HG03521 (cell line): Measurements from ENCODE around the gene SMG1.
"Not testable (repeated sequence)": the region's sequence is repeated elsewhere in the genome, so short reads cannot be mapped to it uniquely, and the experiment has no call there.

ENCODE experiments used
- ATAC-seq: cut with Tn5 transposase; IDR thresholded peaks from one replicate; pipeline ENCODE4 v1.9.1; 2021; ENCODE audit warnings: mild to moderate bottlenecking, moderate library complexity; ENCODE audit not compliant: unreplicated experiment

SMG1 gene

DNA sequence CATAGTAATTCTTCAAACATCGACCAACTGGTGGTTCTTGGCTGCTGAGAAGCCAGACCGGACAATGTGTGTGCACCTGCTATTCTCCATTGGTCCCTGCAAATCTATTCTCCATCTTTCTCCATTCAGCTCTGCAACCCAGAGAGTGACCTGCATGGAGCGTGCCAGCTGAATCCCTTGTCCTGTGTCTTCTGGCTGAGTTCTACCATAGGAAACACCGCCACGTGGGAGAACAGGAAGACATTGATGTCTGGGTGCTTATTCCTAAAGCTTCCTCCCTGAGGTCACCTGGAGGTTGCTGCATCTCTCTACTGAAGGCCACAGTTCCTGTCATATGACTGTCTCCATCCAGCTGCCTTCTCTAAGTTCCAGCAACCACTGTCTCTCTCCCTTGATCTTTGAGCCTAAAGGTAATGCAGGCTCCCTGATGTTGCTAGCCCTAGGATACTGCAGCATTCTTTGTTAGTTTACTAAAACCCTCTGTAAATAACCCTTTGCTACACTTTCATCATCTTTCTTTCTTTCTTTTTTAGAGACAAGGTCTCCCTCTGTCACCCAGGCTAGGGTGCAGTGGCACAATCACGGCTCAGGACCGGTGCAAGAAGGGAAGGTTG, 10.6 kb upstream of the SMG1 start:
- ATAC-seq = no peak

DNA sequence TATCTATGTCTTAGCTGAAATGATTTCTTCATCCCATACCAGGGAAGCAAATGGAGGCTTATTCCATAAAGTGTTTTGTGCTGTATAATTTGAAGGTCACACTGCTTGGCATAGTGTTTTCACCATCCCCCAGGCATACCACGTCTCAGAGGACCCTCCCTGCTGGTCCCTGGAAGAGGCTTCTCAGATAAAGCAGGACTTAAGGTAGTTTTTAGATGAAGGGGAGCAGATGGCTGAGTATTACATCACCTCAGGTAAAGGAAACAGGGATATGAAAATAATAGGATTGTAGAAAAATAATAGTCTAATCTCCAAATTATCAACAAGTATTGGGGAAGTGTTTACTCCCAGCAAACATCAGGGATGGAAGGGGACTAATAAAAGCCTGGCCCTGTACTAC, 7.3 kb upstream of the SMG1 start:
- ATAC-seq = no peak

DNA sequence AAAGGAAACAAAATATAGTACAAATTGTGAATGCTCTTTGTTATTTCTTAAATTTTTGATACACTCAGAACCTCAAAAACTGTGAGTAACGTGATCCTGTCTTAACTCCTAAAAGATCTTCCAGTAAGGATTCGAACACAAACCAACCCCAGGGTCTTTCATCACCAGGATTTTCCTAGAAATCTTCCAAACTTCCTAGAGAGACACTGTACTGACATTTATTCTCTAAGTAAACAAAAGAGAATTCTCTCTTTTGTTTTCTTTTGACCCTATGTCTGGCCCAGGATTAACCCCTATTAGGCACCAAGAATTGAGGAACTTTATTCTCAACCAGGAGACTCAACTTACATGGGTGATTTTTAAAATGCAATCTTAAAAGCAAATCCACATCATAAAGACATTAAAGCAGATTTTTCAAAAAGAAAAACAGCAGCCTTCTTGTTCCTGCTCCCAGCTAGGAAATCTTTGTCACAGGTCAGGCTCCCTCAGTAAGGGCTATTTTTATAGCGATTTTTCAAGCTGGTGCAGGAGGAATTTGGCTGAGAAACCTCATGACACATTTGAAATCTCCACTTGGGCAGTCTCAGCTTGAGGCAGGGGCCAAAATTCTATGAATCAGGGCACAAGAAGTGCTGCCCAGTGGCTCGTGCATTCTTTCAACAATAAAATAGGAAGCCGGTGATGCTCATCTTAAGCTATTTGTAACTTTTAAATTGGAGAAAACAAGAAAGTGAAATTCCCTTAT, 6.2 kb upstream of the SMG1 start:
- no peak for ATAC-seq

DNA sequence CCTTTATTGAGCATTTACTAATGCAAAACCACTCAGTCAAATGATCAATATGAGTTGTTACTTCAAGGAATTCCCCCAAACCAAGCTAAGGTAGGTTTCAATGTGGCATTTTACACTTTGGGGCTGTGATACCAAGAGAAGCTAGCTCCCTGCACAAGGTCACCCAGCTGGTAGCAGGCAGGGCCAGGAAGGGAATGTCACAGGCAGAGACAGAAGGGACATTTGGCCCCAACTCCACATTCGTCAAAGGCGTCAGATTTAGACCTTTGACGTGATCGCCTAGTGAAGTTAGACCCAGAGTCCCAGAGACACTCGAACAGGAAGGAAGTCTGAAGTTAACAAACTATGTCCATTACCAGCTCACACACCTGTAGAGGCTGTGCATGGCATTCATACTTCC, 5.5 kb upstream of the SMG1 start:
- no peak for ATAC-seq

DNA sequence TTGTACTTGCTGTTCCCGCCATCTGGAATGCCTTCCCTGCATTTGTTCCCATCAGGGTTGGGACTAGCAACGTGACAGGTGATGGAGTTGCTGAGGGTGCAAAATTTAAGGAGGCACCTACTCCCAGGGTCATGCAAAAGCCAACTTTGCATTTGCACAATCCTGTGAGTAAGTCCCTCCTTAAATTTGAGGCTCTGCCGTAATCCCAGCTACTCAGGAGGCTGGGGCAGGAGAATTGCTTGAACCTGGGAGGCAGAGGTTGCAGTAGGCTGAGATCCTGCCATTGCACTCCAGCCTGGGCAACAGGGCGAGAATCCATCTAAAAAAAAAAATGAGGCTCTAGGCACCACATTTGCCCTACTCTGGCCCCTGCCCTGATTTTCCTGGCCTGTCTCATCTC, 3.9 kb upstream of the SMG1 start:
- not testable (repeated sequence) for ATAC-seq

DNA sequence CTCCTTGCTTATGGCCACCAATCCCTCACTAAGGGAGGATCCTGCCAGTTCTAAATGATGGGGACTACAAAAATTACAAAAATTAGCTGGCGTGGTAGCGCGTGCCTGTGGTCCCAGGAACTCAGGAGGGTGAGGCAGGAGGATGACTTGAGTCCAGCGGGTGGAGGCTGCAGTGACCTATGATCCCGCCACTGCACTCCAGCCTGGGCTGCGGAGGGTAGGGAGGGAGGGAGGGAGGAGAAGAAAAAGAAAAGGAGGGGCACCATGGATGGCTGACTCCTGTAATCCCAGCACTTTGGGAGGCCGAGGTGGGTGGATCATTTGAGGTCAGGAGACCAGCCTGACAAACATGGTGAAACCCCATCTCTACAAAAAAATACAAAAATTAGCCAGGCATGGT, 1.9 kb upstream of the SMG1 start:
- ATAC-seq = not testable (repeated sequence)

DNA sequence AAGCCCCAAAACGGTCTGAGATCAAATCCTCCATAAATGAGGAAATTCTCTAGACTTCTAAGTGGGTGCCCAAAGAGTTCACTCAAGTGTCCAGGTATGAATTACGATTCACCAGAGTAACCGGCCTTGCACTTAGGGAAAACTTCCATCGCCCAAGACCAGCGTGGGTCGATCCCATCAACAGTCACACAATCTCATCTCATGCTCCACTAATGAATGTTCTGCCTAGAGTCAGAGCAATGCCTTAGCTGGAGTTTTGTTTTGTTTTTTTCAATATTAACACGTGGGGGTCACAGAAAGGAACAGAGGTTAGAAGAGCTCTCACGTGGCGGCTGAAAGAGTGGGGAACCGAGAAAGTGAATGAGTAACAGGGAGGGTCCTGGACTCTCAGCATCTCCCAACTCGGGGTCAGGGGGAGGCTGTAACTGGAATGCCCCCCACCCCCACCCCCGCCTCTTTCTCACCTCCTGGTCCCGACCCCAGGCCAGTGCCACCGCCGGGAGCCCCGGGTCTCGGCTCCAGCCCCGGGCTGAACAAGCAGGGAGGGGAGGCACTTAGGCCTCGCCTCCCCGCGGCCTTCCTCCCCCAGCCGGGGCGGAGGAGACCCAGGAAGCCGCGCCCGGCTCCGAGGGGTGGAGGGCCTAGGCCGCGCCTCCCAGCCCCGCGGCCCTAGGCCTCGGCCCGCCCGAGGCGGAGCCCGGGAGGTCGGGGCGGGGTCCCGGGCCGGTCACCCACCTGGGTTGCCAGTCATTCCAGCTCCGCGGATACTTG, 808 bp downstream of the SMG1 start:
- ATAC-seq = peak; percentile 44

DNA sequence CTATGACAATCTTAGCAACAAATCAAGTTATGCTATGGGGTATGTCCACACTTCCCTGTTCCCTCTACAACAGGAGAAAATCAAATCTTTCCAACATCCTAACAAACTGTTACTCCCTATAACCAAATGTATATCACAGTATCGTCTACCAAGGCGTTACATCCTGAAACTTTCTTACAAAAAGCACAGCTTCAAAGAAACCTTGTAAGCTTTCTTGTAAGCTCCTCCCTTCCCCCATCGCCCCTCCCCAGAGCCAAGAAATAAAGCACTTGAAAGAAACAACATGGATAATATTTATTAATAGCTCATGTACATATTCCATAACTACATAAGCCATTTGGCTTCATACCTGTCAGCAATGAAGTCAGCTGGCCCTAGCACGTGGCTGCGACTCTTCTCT, 2.3 kb downstream of the SMG1 start:
- ATAC-seq = not testable (repeated sequence)

DNA sequence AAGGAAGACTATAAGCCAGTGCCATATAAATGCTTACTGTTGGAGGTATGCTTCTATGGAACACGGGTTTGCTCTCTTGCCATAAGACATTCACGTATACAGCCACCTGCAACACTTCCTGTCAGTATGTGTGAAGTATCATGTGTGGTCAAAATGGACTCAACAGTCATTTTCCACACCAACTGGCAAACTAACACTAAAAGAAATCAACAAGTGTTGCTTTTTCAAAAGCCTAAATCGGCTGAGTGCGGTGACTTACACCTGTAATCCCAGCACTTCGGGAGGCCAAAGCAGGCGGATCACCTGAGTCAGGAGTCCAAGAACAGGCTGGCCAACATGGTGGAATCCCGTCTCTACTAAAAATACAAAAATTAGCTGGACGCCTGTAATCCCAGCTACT, 3.1 kb downstream of the SMG1 start:
- ATAC-seq = not testable (repeated sequence)

DNA sequence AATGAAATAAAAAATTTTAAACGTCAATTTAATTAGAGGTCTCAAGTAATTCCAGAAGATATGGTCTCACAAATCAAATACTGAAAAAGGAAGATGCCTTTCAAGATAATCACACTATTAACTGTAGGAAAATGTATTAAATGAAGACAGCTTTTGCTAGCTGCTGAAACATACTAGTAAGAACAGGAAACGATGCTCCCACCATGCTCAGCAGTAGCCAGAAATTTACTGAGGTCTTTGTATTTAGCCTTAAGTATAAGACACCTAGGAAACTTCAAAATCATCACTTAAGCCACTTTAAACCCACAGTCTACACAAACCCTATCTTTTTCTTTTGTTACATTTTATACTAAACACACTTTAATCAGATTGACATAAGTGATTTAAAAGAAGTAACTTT, 16.6 kb downstream of the SMG1 start:
- not testable (repeated sequence) for ATAC-seq

DNA sequence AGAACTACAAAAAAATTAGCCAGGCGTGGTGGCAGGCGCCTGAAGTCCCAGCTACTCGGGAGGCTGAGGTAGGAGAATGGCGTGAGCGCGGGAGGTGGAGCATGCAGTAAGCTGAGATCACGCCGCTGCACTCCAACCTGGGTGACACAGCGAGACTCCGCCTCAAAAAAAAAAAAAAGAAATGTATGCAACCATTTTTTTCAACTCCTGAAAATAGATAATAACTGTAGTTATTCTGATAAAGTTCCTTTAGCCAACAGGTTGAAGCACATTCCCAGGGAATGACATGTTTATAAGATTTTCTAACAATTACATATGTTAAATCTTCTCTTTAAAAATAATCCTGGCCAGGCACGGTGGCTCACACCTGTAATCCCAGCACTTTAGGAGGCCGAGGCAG, 17.5 kb downstream of the SMG1 start:
- not testable (repeated sequence) for ATAC-seq

DNA sequence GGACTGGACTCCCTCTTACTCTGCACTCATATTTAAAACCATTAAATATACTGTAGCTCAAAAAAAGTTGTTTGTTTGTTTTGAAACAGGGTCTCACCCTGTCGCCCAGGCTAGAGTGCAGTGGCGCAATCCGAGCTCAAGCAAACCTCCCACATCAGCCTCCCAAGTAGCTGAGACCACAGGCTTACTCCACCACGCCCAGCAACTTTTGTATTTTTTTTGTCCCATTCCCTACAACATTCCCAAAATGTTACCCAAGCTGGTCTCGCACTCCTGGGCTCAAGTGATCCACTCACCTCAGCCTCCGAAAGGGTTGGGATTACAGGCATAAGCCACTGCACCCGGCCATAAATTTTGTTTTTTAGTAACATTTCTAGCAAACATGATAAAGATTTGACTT, 23.4 kb downstream of the SMG1 start:
- not testable (repeated sequence) for ATAC-seq

DNA sequence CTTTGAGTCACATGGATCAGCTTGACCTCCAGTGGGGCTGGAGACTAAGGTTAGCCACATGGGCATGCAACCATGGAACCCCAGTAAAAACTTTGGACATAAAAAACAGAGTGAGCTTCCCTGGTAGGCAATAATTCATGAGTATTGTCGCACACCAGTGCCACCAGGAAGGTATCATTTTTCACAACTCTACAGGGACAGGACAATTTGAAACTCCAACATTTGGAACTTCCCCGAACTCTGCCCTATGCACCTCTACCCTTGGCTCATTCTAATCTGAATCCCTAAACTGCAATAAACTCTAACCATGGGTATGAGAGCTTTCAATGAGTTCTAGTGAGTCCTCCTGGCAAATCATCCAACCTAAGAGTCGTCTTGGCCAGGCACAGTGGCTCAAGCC, 24.2 kb downstream of the SMG1 start:
- not testable (repeated sequence) for ATAC-seq

DNA sequence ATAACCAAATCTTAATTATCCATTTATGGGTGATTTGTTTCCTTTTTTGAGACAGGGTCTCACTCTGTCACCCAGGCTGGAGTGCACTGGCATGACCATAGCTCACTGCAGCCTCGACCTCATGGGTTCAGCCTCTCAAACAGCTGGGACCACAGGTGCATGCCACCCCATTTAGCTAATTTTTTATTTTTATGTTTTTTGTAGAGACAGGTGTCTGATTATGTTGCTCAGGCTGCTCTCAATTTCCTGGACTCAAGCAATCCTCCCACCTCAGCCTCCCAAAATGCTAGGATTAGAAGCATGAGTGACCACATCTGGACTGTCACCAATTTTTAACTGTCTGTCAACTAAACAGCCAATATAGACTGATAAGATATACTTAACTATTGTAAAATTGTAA, 25.0 kb downstream of the SMG1 start:
- not testable (repeated sequence) for ATAC-seq

DNA sequence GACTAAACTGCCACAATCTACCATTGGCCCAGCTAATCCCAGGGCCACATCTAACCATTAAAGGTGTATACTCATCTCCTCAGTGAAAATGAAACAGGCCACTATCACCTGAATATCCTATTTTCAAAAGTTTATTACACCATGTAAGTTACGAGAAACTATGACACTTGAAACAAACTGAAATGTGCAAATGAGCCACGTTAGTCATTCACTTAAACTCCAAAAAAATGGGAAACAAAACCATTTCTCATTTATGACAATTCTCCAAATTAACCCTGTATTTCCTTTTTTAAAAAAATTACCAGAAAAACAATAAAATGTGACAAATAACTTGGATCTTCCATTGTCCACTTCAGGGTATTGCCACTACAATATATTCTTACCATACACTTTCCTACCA, 41.8 kb downstream of the SMG1 start:
- ATAC-seq = not testable (repeated sequence)

DNA sequence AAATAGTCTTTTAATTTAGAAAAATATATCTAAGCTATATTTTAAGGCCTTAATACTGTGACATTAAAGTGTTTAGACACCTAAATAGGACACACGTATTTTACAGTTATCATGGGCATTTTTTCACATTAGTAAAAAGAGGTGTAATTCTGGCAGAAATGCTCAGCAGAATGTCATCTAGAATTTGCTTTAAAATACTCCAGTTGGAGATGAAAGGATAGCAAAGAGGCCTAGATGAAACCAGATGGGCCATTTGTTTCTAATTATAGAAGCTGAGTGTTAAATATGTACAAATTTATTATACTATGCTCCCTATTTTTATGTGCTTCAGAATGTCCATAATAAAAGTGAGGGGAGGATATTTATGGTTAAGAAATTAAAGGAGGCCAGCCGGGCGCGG, 48.5 kb downstream of the SMG1 start:
- ATAC-seq = not testable (repeated sequence)

DNA sequence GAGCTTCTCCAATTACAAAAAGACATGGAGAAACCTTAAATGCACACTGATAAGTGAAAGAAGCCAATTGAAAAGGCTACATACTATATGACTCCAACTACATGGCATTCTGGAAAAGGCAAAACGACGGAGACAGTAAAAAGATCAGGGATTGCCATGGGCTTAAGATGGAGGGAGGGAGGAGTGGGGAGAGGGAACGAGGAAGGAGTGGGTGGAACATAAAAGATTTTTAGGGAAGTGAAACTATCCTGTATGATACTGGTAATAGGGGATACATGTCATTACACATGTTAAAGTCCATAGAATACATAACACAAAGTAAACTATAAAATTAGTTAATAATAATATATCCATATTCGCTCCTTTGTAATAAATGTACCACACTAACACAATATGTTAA, 48.9 kb downstream of the SMG1 start:
- ATAC-seq = not testable (repeated sequence)

DNA sequence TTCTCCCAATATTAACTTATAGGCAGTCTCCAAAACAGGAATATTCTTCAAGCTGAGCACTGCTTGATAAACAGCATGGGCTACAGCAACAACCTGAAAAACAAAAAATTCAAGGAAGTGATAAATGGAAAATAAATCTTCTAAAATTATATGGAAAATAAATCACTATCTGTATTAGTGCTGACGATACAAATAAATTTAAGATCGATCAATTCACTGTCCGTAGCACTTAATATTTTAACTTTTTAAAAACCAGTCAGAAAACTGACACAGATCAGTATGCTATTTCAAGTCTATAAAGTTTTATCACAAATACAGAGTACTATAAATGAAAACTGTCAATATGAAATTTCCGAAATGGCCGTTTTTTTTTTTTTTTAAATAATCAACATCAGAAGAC, 49.9 kb downstream of the SMG1 start:
- not testable (repeated sequence) for ATAC-seq

DNA sequence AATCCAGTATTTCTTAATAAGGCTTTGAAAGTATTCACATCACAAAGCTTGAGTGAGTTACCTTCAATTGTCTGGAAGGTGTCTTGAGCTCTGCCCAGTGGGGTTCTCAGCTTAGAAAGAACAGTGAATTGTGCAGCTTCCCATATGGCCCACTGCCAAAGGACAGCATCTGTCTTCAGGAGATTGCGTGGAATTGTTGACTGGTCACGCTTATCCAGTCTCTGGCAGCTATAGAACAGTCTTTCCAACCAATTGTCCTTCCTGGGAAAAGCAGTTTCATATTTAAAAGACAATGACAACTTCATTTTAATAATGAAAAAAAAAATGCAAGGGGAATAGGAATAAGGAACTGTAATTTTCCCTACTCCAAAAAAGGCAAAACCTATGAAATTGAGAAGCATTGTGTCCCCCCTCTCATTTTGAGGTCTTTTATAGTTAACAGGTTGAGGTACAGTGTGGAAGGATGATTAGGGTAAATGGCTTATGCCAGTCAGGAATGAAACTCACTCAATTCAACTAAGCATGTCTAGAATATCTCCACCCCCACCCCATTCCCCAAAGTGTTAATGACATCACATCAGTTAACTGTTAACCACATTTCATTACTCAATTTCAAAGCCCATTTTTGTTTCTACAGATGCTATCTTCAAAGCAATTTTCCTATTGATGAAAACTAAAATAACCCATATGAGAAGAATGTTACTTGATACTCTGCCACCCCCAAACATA, 57.0 kb downstream of the SMG1 start:
- not testable (repeated sequence) for ATAC-seq

DNA sequence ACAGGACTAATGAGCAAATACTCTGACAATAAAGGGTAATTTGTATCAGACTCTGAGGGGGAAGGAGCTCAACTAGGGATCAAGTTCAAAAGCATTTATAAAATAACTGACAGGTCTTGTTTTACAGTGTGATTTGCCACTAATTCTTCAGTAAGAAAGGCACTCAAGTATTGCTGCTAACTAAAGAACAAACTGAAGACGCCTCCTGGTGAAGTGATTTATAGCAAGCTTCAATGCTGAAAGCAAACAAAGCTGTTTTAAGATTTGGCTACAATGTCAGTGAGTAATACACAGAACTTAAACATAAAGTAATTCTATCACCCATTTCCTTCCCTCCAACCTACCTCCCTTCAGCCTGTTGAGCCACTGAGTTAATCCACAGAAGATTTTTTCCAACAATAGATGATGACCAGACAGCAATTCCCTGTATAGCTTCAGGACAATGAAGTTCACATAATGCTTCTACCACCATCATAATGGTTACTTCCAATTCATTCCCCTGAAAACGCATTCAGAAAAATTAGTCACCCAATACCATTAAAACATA, 59.9 kb downstream of the SMG1 start:
- not testable (repeated sequence) for ATAC-seq

DNA sequence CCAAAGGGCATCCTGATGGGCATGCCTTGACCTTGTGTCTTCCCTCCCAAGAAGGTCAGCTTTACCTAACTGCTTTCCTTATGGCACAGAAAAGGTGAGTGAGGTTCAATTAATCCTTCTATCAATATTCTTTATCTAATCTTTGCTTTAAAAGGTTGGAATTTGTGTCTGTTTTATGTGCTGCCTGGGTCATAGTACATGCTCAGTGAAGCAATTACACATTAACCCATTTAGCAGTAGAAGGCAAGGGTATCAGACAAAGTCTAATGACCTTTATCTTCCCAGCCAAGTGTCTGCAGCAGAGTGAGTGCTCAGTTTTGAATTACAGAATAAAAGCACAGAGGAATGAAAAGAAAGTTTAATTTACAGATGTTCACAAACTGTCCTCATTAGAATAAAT, 63.3 kb downstream of the SMG1 start:
- ATAC-seq = not testable (repeated sequence)
